IMR-90 (cell line): ENCODE results near the gene NR5A2. TPM values are rescaled to one million over a fixed set of nuclear protein-coding genes. Genes with fewer than 3 reads are reported as not detected.

Experiments
- ATAC-seq: fragments of 200-7000 bp; cut with Tn5 transposase; 2 replicates; pipeline ENCODE4 v1.9.1; 2020; ENCODE audit warnings: low read depth, mild to moderate bottlenecking, moderate library complexity
- BruUV-seq: library from RNA; stranded (reverse); fragments of 400-500 nt; replicated peaks from 2 replicates; lab custom pipeline; 2021; lab: Mats Ljungman, UMichigan
- CTCF ChIA-PET: fragments of 300-600 bp; formaldehyde crosslinking; extraction: SDS; loops from one replicate; lab custom pipeline; 2021; ENCODE audit warnings: antibody characterized with exemption; lab: Yijun Ruan, JAX
- POLR2A ChIA-PET: fragments of 300-600 bp; sonication (Branson Sonifier 250); formaldehyde crosslinking; loops from one replicate; lab custom pipeline; 2022; ENCODE audit warnings: antibody characterized with exemption; ENCODE audit not compliant: unreplicated experiment; lab: Charles Lee
- DNase-seq: peaks from one replicate; pipeline ENCODE4 v3.0.0; 2013
- H2AFZ ChIP-seq: replicated peaks from 2 replicates; pipeline ENCODE3; 2013; ENCODE audit warnings: low read length, mild to moderate bottlenecking; ENCODE audit not compliant: poor library complexity
- H2AK5ac ChIP-seq: 2 replicates; pipeline ENCODE4 v1.6.1; 2013; ENCODE audit warnings: low read depth, low read length, inconsistent platforms
- H2AK9ac ChIP-seq: replicated peaks from 2 replicates; pipeline ENCODE3; 2013; ENCODE audit warnings: mild to moderate bottlenecking, low read depth, low read length, moderate library complexity; ENCODE audit not compliant: poor library complexity
- H2BK120ac ChIP-seq: 2 replicates; pipeline ENCODE4 v1.6.1; 2013; ENCODE audit warnings: low read depth, low read length, inconsistent platforms
- H2BK15ac ChIP-seq: 3 replicates; pipeline ENCODE4 v1.6.1; 2013; ENCODE audit warnings: low read depth, low read length, inconsistent platforms
- H2BK20ac ChIP-seq: 2 replicates; pipeline ENCODE4 v1.6.1; 2013; ENCODE audit warnings: low read depth, mild to moderate bottlenecking, inconsistent platforms, low read length, moderate library complexity
- H2BK5ac ChIP-seq: 2 replicates; pipeline ENCODE4 v1.6.1; 2013; ENCODE audit warnings: mild to moderate bottlenecking, low read depth, low read length, inconsistent platforms; ENCODE audit not compliant: poor library complexity, severe bottlenecking
- H3K14ac ChIP-seq: replicated peaks from 2 replicates; pipeline ENCODE4 v1.6.1; 2013; ENCODE audit warnings: low read depth, low read length, inconsistent platforms
- H3K18ac ChIP-seq: 2 replicates; pipeline ENCODE4 v1.6.1; 2013; ENCODE audit warnings: low read depth, low read length, control low read depth
- H3K23ac ChIP-seq: 2 replicates; pipeline ENCODE4 v1.6.1; 2013; ENCODE audit warnings: low read depth, low read length, inconsistent platforms
- H3K27ac ChIP-seq: 2 replicates; pipeline ENCODE4 v1.5.1; 2013; ENCODE audit warnings: mild to moderate bottlenecking, control low read depth, low read length; ENCODE audit not compliant: insufficient read depth
- H3K27me3 ChIP-seq: 2 replicates; pipeline ENCODE4 v1.6.1; 2013; ENCODE audit warnings: low read length; ENCODE audit not compliant: control insufficient read depth, insufficient read depth
- H3K36me3 ChIP-seq: 2 replicates; pipeline ENCODE4 v1.6.1; 2013; ENCODE audit warnings: low read length, mixed read lengths; ENCODE audit not compliant: control insufficient read depth, insufficient read depth
- H3K4ac ChIP-seq: 2 replicates; pipeline ENCODE4 v1.6.1; 2013; ENCODE audit warnings: low read depth, low read length, inconsistent platforms
- H3K4me1 ChIP-seq: 2 replicates; pipeline ENCODE4 v1.6.1; 2013; ENCODE audit warnings: low read length, mixed read lengths; ENCODE audit not compliant: control insufficient read depth, insufficient read depth
- H3K4me2 ChIP-seq: 2 replicates; pipeline ENCODE4 v1.6.1; 2013; ENCODE audit warnings: low read depth, mild to moderate bottlenecking, control low read depth, low read length, moderate library complexity
- H3K4me3 ChIP-seq: 2 replicates; pipeline ENCODE4 v1.5.1; 2013; ENCODE audit warnings: low read depth, mild to moderate bottlenecking, control low read depth, low read length, moderate library complexity; ENCODE audit not compliant: insufficient read depth
- H3K56ac ChIP-seq: 2 replicates; pipeline ENCODE4 v1.6.1; 2013; ENCODE audit warnings: low read length, inconsistent platforms; ENCODE audit not compliant: insufficient read depth; ENCODE audit errors: extremely low read depth
- H3K79me1 ChIP-seq, 2 experiments: 2 replicates each; pipeline ENCODE4 v1.6.1; 2013; ENCODE audit warnings: low read length in 2 of 2, inconsistent platforms in 1 of 2, low read depth in 1 of 2
- H3K9ac ChIP-seq: 2 replicates; pipeline ENCODE4 v1.6.1; 2013; ENCODE audit warnings: low read depth, low read length, control low read depth
- H3K9me1 ChIP-seq: 2 replicates; pipeline ENCODE4 v1.6.1; 2013; ENCODE audit warnings: low read length, inconsistent platforms; ENCODE audit not compliant: insufficient read depth
- H3K9me3 ChIP-seq: 2 replicates; pipeline ENCODE4 v1.6.1; 2013; ENCODE audit warnings: low read length; ENCODE audit not compliant: control insufficient read depth, insufficient read depth
- H4K20me1 ChIP-seq: 2 replicates; pipeline ENCODE4 v1.6.1; 2013; ENCODE audit warnings: low read length, inconsistent platforms; ENCODE audit not compliant: insufficient read depth
- H4K5ac ChIP-seq: 2 replicates; pipeline ENCODE4 v1.6.1; 2013; ENCODE audit warnings: mild to moderate bottlenecking, low read depth, low read length, control low read depth
- H4K8ac ChIP-seq, 2 experiments: 2 replicates each; pipeline ENCODE4 v1.6.1; 2013; ENCODE audit warnings: low read depth in 2 of 2, low read length in 2 of 2, control low read depth in 1 of 2, inconsistent platforms in 1 of 2
- H4K91ac ChIP-seq: 2 replicates; pipeline ENCODE4 v1.6.1; 2013; ENCODE audit warnings: low read depth, low read length, inconsistent platforms; ENCODE audit not compliant: insufficient read depth
- CHD1 ChIP-seq: IDR thresholded peaks from 2 replicates; pipeline ENCODE4 v1.6.1; 2012; ENCODE audit warnings: low read depth, low read length, improper control_type of control experiment
- WGBS, 2 experiments: methylation state at CpG; one replicate each; pipeline versions ENCODE4 v1.1.5 to v1.1.7; 2013; ENCODE audit warnings: missing lambda C conversion rate in 2 of 2; ENCODE audit not compliant: insufficient read length in 1 of 2; ENCODE audit errors: extremely low coverage in 2 of 2; 5-methylcytosine and 5-hydroxymethylcytosine counted together
- dilution Hi-C: fragments of 300-500 bp; cut with HindIII; formaldehyde crosslinking; loops from one replicate; pipeline ENCODE4 v1.14.3; 2018; ENCODE audit warnings: low sequenced_read_pairs; ENCODE audit not compliant: unreplicated experiment
- in situ Hi-C: fragments of 300-500 bp; cut with MboI; formaldehyde crosslinking; loops from 3 replicates; pipeline ENCODE4 v1.14.3; 2019; ENCODE audit warnings: low sequenced_read_pairs, inconsistent platforms, mixed read lengths
- intact Hi-C: fragments of 100-400 bp; cut with micrococcal nuclease; formaldehyde crosslinking; loops from 2 replicates; pipeline ENCODE4 v1.10.0; 2022
- polyA plus RNA-seq, 3 experiments: library from polyadenylated mRNA; depleted of rRNA; stranded (reverse); fragments of >200 nt; gene quantifications; 2 replicates each; pipeline ENCODE4 v1.2.3, GENCODE V29; 2012; ENCODE audit warnings: low replicate concordance in 1 of 3
- total RNA-seq: library from RNA; depleted of rRNA; stranded (reverse); fragments of >200 nt; gene quantifications from 2 replicates; pipeline ENCODE4 v1.2.3, GENCODE V29; 2012
- TF ChIP-seq, protein P1 (sequence below): fragments of 150-350 bp; IDR thresholded peaks from 2 replicates; pipeline ENCODE4 v1.6.1; 2016; ENCODE audit warnings: low read depth, mild to moderate bottlenecking, low read length, moderate library complexity, borderline replicate concordance

Gene NR5A2
- total and polyA plus RNA-seq, 2 of the 4 experiments (the other 2 are of a cell fraction) = 0.03 to 0.18 TPM

DNA sequence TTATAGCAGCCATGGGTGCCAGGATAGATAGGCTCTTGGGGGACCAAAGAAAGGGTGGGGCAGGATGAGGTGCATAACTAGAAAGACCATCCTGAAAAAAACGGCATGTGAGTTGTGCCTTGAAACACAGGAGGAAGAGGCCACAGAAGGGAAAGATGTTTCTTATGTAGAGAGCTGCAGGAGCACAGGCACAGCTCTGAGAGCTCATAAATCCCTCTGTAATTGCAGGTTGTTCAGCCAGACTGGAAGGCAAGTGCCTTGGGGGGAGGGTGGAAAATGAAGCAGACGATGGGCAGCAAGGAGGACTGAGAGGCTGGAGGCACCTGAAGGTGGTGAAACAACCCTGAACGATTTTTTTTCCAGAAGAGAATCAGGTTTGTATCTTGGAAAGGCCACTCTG, 170.7 kb downstream of the NR5A2 start:
- BruUV-seq = no TSS peak

More for the DNA sequence above, 170.7 kb downstream of the NR5A2 start:
- Histone ChIP-seq H3K4me1 (no peaks in the 10 kb centered on the region), H3K56ac (no peak overlapping the region), H3K9me1 (no peaks in the 10 kb centered on the region), H3K14ac (no peak overlapping the region), H3K4ac (no peak overlapping the region), H2BK5ac (no peak overlapping the region), H4K8ac (no peak overlapping the region), H3K4me2 (no peak overlapping the region), H3K36me3 (no peaks in the 10 kb centered on the region), H3K79me1 (no peaks in the 10 kb centered on the region), H3K9me3 (peaks cover 2% of the 10 kb centered on the region; the same call in 1 of the 2 replicates), H2BK20ac (no peak overlapping the region), H2AK9ac (no peak overlapping the region), H3K18ac (no peak overlapping the region), H4K20me1 (no peaks in the 10 kb centered on the region), H2AK5ac (no peak overlapping the region), H2AFZ (no peak overlapping the region), H2BK120ac (no peak overlapping the region), H3K23ac (no peak overlapping the region), H2BK15ac (no peak overlapping the region), H3K27ac (no peak overlapping the region), H3K9ac (no peak overlapping the region), H4K91ac (no peak overlapping the region), H4K5ac (no peak overlapping the region), H3K27me3 (no peaks in the 10 kb centered on the region), H3K4me3 (no peak overlapping the region)
- dilution Hi-C loops = no loop called here
- in situ Hi-C loops = no loop called here
- POLR2A ChIA-PET = no interaction called here
- intact Hi-C loops = no loop called here
- 100% methylated on average over 1 of the region's 3 CpGs; no CpG with 5 or more reads in 1 of the 2 experiments for WGBS, 2 experiments
- ATAC-seq (no peak), DNase-seq (no peak)
- TF ChIP-seq, protein P1, sequence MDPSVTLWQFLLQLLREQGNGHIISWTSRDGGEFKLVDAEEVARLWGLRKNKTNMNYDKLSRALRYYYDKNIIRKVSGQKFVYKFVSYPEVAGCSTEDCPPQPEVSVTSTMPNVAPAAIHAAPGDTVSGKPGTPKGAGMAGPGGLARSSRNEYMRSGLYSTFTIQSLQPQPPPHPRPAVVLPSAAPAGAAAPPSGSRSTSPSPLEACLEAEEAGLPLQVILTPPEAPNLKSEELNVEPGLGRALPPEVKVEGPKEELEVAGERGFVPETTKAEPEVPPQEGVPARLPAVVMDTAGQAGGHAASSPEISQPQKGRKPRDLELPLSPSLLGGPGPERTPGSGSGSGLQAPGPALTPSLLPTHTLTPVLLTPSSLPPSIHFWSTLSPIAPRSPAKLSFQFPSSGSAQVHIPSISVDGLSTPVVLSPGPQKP = no peak
- TF ChIP-seq CHD1 = no peak
- CTCF ChIA-PET = no interaction called here
